ENCODE results near the gene COL13A1.

COL13A1 gene

GRCh38 chr10:69826789-69827554, 25.3 kb downstream of the COL13A1 start:
- Histone ChIP-seq H3K9ac (no peak overlapping the region), H3K4me3 (ENCODE audit: low read depth, low read length) (no peak overlapping the region), H3K27ac (no peak overlapping the region), H2AFZ (no peak overlapping the region), H3K9me3 (ENCODE audit: control insufficient read depth, low read length) (no peaks in the 10 kb centered on the region), H3K4me2 (ENCODE audit: low read length) (no peak overlapping the region), H3K79me2 (no peaks in the 10 kb centered on the region), H3K4me1 (no peaks in the 10 kb centered on the region), H3K36me3 (ENCODE audit: control insufficient read depth, insufficient read depth, low read length) (no peaks in the 10 kb centered on the region), H3K27me3 (ENCODE audit: control insufficient read depth, insufficient read depth, low read length) (no peaks in the 10 kb centered on the region)
- TF ChIP-seq, protein P1, sequence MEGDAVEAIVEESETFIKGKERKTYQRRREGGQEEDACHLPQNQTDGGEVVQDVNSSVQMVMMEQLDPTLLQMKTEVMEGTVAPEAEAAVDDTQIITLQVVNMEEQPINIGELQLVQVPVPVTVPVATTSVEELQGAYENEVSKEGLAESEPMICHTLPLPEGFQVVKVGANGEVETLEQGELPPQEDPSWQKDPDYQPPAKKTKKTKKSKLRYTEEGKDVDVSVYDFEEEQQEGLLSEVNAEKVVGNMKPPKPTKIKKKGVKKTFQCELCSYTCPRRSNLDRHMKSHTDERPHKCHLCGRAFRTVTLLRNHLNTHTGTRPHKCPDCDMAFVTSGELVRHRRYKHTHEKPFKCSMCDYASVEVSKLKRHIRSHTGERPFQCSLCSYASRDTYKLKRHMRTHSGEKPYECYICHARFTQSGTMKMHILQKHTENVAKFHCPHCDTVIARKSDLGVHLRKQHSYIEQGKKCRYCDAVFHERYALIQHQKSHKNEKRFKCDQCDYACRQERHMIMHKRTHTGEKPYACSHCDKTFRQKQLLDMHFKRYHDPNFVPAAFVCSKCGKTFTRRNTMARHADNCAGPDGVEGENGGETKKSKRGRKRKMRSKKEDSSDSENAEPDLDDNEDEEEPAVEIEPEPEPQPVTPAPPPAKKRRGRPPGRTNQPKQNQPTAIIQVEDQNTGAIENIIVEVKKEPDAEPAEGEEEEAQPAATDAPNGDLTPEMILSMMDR (IDR thresholded peaks at IDR 0.05) = no peak

DNA sequence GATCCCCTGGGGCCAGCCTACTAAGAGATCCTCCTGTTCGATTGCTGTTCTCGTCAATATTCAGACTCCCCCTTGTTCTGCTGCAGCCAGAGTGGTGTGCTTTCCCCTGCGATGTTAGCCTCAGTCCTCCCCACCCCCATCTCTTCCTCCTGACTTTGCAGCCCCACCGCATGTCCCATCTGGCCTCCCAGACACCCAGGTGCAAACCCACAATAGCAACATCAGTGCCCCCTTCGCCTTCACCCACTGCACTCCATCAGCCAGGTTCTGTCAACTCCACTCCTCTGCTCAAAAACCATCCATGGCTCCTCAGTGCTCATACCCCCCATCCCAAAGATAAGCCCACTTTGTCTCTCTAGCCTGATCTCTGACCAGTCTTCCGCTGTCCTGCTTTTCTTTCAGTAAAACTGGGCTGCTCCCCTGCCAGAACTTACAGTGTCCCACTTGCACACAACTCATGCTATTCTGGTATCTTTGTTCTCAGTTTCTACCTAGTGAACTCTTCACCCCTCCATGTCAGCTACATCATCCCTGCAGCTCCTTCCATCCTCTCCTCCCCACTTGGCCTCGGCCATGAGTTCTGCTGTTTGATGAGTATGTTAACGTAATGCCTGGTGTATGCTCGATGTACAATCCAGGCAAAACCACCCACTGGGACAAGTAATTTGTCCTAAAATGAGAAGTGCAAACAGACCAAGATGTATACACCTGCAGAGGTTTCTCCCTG, 26.6 kb downstream of the COL13A1 start:
- Histone ChIP-seq H3K4me1 (no peaks in the 10 kb centered on the region), H3K36me3 (ENCODE audit: control insufficient read depth, insufficient read depth, low read length) (no peaks in the 10 kb centered on the region), H3K4me3 (ENCODE audit: low read depth, low read length) (no peak overlapping the region), H3K27me3 (ENCODE audit: control insufficient read depth, insufficient read depth, low read length) (no peaks in the 10 kb centered on the region), H3K9ac (no peak overlapping the region), H3K27ac (no peak overlapping the region), H3K79me2 (no peaks in the 10 kb centered on the region), H2AFZ (no peak overlapping the region), H3K4me2 (ENCODE audit: low read length) (no peak overlapping the region), H3K9me3 (ENCODE audit: control insufficient read depth, low read length) (no peaks in the 10 kb centered on the region)
- TF ChIP-seq, protein P1 (IDR thresholded peaks at IDR 0.05) = no peak

- Histone ChIP-seq H3K36me3 (ENCODE audit: control insufficient read depth, insufficient read depth, low read length) (no peaks in the 10 kb centered on the region), H3K9me3 (ENCODE audit: control insufficient read depth, low read length) (no peaks in the 10 kb centered on the region), H3K27me3 (ENCODE audit: control insufficient read depth, insufficient read depth, low read length) (no peaks in the 10 kb centered on the region), H2AFZ (no peak overlapping the region), H3K27ac (no peak overlapping the region), H3K9ac (no peak overlapping the region), H3K4me1 (no peaks in the 10 kb centered on the region), H3K79me2 (no peaks in the 10 kb centered on the region), H3K4me2 (ENCODE audit: low read length) (no peak overlapping the region), H3K4me3 (ENCODE audit: low read depth, low read length) (no peak overlapping the region)
- TF ChIP-seq, protein P1 (IDR thresholded peaks at IDR 0.05) = no peak
These were observed 28.1 kb downstream of the COL13A1 start for GRCh38 chr10:69829775-69830174.

DNA sequence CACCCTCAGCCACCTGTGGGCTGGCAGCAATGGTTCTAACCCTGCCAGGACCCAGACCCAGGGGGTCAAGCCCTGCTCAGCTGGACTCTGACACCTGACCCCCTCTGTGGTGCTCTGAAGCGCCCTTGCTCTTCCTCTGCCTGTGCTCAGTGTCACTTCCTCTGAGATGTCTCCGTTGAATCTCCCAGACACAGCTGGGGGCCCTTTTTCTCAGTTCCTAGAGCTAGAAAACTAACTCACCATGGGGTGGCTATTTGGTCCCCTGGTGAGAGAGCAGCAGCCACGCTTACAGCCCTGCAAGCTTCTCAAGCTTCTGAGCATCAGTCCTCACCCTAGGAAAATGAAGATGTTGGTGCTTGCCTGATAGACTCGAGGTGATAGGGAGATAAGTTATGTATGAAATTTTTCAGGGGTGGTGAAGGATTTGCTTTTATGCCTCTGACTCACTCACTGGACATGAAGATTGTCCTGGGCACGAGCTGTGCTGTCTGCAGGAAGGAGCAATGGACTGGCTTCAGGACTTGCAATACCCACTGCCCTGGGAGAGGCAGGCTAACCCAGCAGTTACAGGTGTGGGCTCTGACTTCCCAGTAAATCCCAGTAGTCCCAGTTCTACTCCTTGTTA, 29.6 kb downstream of the COL13A1 start:
- TF ChIP-seq, protein P1 (IDR thresholded peaks at IDR 0.05) = no peak
- no peak overlapping the region for H3K4me3 ChIP-seq (ENCODE audit: low read depth, low read length)
- H3K27ac ChIP-seq = no peak overlapping the region
- H3K36me3 ChIP-seq (ENCODE audit: control insufficient read depth, insufficient read depth, low read length) = no peaks in the 10 kb centered on the region
- H3K4me2 ChIP-seq (ENCODE audit: low read length) = no peak overlapping the region
- H3K4me1 ChIP-seq = no peaks in the 10 kb centered on the region
- H3K79me2 ChIP-seq = no peaks in the 10 kb centered on the region
- no peaks in the 10 kb centered on the region for H3K27me3 ChIP-seq (ENCODE audit: control insufficient read depth, insufficient read depth, low read length)
- H3K9ac ChIP-seq = no peak overlapping the region
- no peak overlapping the region for H2AFZ ChIP-seq
- H3K9me3 ChIP-seq (ENCODE audit: control insufficient read depth, low read length) = no peaks in the 10 kb centered on the region
